OCI-LY3 (cell line): ENCODE measurements around the gene ZIC5.

Experiments
- CTCF ChIP-seq: fragments of 200-600, 300-600 bp; sonication (generic); IDR thresholded peaks from 2 replicates; pipeline ENCODE4 v1.5.1; 2014; ENCODE audit warnings: antibody characterized with exemption, low read length, low read depth
- EZH2phosphoT487 ChIP-seq: fragments of 200-600 bp; shearing (Covaris generic); IDR thresholded peaks from 2 replicates; pipeline ENCODE4 v1.6.1; 2018; ENCODE audit warnings: antibody characterized with exemption, mixed run types, low read depth

- TF ChIP-seq CTCF (no peak), EZH2phosphoT487 (no peak)
These were observed 5.3 kb downstream of the ZIC5 start for GRCh38 chr13:99966064-99966805.
